Kidney capillary endothelial cell (primary cell): ENCODE results near the gene SMIM1.
A peak's percentile ranks its signal among the peaks of the same experiment; 100 is the strongest.

Experiments used
- DNase-seq: peaks from one replicate; pipeline ENCODE4 v3.0.0-alpha.2; 2018; ENCODE audit warnings: low spot score

SMIM1 gene, protein sequence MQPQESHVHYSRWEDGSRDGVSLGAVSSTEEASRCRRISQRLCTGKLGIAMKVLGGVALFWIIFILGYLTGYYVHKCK

GRCh38 chr1:3772715-3773571 is at the start of gene SMIM1:
Gene SMIM1 (plus strand): TSS chr1:3772749. CDS start chr1:3775374, 2,625 bp downstream.
- DNase-seq: no peak

- no peak for DNase-seq
These were observed 49.7 kb upstream of the SMIM1 start for GRCh38 chr1:3722846-3723245.

- peak; percentile 52 for DNase-seq
These were observed 48.0 kb upstream of the SMIM1 start for GRCh38 chr1:3724416-3725030.

DNA sequence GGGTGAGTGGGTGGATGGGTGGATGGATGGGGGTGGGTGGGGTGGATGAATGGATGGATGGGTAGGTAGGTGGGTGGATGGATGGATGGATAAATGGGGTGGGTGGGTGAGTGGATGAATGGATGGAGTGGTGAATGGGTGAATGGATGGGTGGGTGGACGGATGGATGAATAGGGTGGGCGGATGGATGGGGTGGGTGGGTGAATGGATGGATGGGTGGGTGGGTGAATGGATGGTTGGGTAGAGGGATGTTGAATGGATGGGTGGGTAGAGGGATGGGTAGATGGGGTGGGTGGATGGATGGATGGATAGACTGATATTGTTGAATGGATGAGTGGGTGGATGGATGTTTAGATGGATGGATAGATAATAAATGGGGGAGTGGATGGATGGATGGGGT is 47.2 kb upstream of the SMIM1 start:
- no peak for DNase-seq

GRCh38 chr1:3727042-3727824 is 45.3 kb upstream of the SMIM1 start:
- no peak for DNase-seq

GRCh38 chr1:3727825-3728776 is 44.4 kb upstream of the SMIM1 start:
- DNase-seq: no peak

DNA sequence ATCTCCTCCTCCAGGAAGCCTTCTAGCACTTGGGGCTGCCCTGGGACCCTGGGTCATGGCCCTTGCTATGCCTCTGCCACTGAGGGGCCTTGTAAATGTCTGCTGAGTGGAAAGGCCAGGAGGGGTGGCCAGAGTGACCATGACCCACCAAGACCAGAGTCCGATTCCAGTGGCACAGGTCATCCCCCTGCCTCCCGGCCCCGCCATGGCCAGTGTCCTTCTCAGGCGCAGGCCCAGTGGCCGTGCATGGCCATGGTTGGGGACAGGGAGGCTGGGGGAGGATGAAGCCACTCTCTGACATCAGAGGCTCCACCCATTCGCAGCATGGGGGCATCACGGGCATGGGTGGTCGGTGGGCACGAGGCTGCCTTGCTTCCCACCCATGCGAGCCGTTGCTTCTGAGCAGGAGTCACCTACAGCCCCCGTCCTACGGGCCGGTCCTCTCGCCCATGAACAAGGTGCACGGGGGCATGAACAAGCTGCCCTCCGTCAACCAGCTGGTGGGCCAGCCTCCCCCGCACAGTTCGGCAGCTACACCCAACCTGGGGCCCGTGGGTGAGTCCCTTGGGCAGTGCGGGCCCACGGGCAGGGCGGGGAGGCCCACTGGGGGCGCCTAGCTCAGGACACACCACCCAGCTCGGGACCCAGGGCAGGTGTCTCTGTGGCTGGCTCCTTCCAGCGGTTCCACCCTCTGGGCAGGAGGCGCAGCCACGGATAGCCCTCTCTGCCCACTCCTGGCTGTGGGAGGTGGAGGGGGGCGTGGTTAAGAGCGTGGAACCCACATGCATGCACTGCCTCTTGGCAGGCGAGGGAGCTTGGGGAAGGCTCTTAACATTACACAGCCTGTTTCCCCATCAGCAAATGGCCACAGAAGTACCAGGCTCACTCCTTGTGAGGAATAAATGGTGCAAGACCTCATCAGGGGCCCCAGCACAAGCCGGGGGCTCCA is 42.7 kb upstream of the SMIM1 start:
- no peak for DNase-seq

GRCh38 chr1:3730543-3731247 is 41.9 kb upstream of the SMIM1 start:
- no peak for DNase-seq

GRCh38 chr1:3731583-3732433 is 40.7 kb upstream of the SMIM1 start:
- DNase-seq: no peak

DNA sequence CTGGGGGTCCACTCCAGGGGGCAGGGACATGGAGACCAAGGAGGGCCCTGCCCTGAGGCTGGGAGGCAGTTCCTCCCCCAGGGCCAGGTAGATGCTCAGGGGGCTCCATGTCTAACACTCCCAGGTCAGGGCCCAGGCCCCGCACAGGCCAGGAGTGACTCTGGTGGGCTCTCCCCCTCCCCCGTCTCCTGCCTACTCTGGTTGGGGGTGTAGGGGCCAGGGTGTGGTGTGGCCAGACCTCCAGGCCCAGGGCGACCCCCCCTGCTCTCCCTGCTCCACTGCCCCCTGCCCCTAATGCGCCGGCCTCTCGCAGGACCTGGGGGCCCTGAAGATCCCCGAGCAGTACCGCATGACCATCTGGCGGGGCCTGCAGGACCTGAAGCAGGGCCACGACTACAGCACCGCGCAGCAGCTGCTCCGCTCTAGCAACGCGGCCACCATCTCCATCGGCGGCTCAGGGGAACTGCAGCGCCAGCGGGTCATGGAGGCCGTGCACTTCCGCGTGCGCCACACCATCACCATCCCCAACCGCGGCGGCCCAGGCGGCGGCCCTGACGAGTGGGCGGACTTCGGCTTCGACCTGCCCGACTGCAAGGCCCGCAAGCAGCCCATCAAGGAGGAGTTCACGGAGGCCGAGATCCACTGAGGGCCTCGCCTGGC is 40.0 kb upstream of the SMIM1 start:
- DNase-seq: no peak

DNA sequence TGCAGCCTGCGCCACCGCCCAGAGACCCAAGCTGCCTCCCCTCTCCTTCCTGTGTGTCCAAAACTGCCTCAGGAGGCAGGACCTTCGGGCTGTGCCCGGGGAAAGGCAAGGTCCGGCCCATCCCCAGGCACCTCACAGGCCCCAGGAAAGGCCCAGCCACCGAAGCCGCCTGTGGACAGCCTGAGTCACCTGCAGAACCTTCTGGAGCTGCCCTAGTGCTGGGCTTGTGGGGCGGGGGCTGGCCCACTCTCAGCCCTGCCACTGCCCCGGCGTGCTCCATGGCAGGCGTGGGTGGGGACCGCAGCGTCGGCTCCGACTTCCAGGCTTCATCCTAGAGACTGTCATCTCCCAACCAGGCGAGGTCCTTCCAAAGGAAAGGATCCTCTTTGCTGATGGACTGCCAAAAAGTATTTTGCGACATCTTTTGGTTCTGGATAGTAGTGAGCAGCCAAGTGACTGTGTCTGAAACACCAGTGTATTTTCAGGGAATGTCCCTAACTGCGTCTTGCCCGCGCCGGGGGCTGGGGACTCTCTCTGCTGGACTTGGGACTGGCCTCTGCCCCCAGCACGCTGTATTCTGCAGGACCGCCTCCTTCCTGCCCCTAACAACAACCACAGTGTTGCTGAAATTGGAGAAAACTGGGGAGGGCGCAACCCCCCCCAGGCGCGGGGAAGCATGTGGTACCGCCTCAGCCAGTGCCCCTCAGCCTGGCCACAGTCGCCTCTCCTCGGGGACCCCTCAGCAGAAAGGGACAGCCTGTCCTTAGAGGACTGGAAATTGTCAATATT is 39.3 kb upstream of the SMIM1 start:
- DNase-seq: no peak

- DNase-seq: no peak
These were observed 38.5 kb upstream of the SMIM1 start for GRCh38 chr1:3733883-3734589.

- DNase-seq: no peak
These were observed 37.9 kb upstream of the SMIM1 start for GRCh38 chr1:3734602-3735001.

DNA sequence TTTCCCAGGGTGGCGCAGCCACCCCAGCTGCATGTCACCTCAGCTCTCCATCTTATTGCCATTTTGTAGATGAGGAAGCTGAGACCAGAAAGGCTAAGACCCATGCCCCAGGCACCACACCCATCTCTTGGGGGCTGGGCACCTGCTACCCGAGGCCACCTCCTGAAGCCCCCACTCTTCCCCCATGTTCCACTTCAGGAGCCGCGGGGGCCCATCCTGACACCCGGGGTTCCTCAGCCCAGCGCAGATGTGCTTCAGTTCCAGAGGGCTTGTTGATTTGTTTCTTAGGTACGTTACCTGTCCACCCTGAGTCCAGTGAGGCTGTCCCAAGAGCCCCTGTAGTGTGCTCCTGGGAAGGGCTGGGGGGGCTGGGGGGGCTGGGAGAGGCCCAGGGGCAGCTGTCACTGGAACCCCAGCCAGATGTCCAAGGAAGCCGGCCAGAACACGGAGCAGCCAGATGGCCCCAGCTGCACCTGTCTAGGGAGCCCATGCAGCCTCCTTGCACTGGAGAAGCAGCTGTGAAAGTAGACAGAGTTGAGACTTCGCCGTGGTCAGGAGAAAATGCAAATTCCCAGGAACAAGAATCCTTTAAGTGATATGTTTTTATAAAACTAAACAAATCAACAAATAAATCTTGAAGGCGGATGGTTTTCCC is 37.4 kb upstream of the SMIM1 start:
- no peak for DNase-seq

- DNase-seq: no peak
These were observed 36.9 kb upstream of the SMIM1 start for GRCh38 chr1:3735688-3736087.

GRCh38 chr1:3736131-3736561 is 36.4 kb upstream of the SMIM1 start:
- no peak for DNase-seq
